Measurements from ENCODE around the gene ZBTB25.

DNA sequence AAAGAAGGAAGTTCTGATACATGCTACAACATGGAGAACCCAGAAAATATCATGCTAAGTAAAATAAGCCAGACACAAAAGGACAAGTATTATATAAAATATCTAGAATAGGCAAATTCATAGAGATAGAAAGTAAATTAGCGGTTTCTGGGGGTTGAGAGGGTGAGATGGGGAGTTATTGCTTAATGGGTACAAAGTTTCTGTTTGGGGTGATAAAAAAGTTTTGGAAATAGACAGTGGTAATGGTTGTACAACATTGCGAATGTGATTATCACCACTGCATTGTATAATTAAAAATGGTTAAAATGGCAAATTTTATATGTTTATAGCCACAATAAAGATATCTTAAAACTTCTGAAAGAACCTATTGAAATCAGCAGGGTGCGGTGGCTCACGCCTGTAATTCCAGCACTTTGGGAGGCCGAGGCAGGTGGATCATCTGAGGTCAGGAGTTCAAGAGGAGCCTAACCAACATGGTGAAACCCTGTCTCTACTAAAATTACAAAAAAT is 15.0 kb downstream of the ZBTB25 start:
- TF ChIP-seq CTCF (IDR thresholded peaks at IDR 0.05) (no peak), POLR2A (IDR thresholded peaks at IDR 0.05) (no peak)
